ENCODE results near the gene AJM1. TPM values are rescaled to one million over a fixed set of nuclear protein-coding genes. Genes with fewer than 3 reads are reported as not detected.
"Not testable (repeated sequence)": the region's sequence is repeated elsewhere in the genome, so short reads cannot be mapped to it uniquely, and the experiment has no call there.

AJM1 gene
- total and polyA plus RNA-seq, 7 donors: 1.3 to 4.9 (median 2.0) TPM

GRCh38 chr9:136863623-136864273, 21.5 kb downstream of the AJM1 start:
- H3K27me3 ChIP-seq (ENCODE audit: insufficient read depth in 3 of 3, low read length in 2 of 3): no peaks in the 10 kb centered on the region
- WGBS, 3 donors: 74 to 79% (median 78%) methylated on average over 12 of the region's 12 CpGs
- intact Hi-C loops (cut with DNase I): no loop called here
- H3K4me3 ChIP-seq: no peak overlapping the region
- H3K27ac ChIP-seq: no peak overlapping the region
- H3K4me1 ChIP-seq: peaks cover 28% of the 10 kb centered on the region
- ATAC-seq (no peak), DNase-seq (no peak)
- no peak for TF ChIP-seq CTCF (IDR thresholded peaks at IDR 0.05)
- no peaks in the 10 kb centered on the region for H3K9me3 ChIP-seq
- H3K36me3 ChIP-seq (ENCODE audit: insufficient read depth in 1 of 2, low read depth in 1 of 2): peaks cover 5 to 47% of the 10 kb centered on the region in 2 donors

GRCh38 chr9:136865041-136865767, 22.9 kb downstream of the AJM1 start:
- intact Hi-C loops (cut with DNase I): loop anchor here in 1 of 2 donors (5.0 kb wide), 2 partner anchors 62 to 77 kb away; partner anchors contain the start of gene FBXW5
- ATAC-seq (peak in 2 of 4 donors; percentile 1 to 2), DNase-seq (no peak)
- no peaks in the 10 kb centered on the region for H3K9me3 ChIP-seq
- no peaks in the 10 kb centered on the region for H3K27me3 ChIP-seq (ENCODE audit: insufficient read depth in 3 of 3, low read length in 2 of 3)
- H3K27ac ChIP-seq: peak overlapping the region; percentile 96
- peak overlapping the region; percentile 89 for H3K4me3 ChIP-seq
- peaks cover 21% of the 10 kb centered on the region for H3K4me1 ChIP-seq
- no peak for TF ChIP-seq CTCF (IDR thresholded peaks at IDR 0.05)
- WGBS, 3 donors: 49 to 60% (median 54%) methylated on average over 9 to 11 of the region's 11 CpGs
- peaks cover 5 to 47% of the 10 kb centered on the region in 2 donors for H3K36me3 ChIP-seq (ENCODE audit: insufficient read depth in 1 of 2, low read depth in 1 of 2)

DNA sequence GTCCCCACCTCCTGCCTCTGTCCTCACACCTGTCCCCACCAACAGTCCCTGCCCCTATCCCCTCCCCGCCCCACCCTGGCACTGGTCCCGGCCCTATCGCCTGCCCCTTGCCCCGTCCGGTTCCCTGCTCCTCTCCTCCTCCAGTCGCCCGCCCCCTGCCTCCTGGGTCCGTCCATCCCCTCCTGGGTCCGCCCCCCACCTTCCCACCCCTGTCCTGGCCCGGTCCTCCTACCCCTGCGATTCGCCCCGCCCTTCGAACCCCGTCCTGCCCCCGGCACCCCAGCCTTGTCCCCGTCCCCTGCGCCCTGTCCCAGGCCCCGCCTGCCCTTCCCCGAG, 23.5 kb downstream of the AJM1 start:
- intact Hi-C loops (cut with DNase I): loop anchor here in 1 of 2 donors (5.0 kb wide), 2 partner anchors 62 to 77 kb away; partner anchors contain the start of gene FBXW5
- DNase-seq (peak; percentile 44 to 71), ATAC-seq (peak in 2 of 4 donors; percentile 37 to 46)
- peaks cover 5 to 42% of the 10 kb centered on the region in 2 donors for H3K36me3 ChIP-seq (ENCODE audit: insufficient read depth in 1 of 2, low read depth in 1 of 2)
- peak overlapping the region; percentile 96 for H3K27ac ChIP-seq
- TF ChIP-seq CTCF (IDR thresholded peaks at IDR 0.05): no peak
- H3K27me3 ChIP-seq (ENCODE audit: insufficient read depth in 3 of 3, low read length in 2 of 3): no peaks in the 10 kb centered on the region
- WGBS, 3 donors: 0 to 4% (median 2%) methylated on average over 17 to 20 of the region's 20 CpGs
- peaks cover 21% of the 10 kb centered on the region for H3K4me1 ChIP-seq
- H3K4me3 ChIP-seq: peak overlapping the region; percentile 89
- no peaks in the 10 kb centered on the region for H3K9me3 ChIP-seq

DNA sequence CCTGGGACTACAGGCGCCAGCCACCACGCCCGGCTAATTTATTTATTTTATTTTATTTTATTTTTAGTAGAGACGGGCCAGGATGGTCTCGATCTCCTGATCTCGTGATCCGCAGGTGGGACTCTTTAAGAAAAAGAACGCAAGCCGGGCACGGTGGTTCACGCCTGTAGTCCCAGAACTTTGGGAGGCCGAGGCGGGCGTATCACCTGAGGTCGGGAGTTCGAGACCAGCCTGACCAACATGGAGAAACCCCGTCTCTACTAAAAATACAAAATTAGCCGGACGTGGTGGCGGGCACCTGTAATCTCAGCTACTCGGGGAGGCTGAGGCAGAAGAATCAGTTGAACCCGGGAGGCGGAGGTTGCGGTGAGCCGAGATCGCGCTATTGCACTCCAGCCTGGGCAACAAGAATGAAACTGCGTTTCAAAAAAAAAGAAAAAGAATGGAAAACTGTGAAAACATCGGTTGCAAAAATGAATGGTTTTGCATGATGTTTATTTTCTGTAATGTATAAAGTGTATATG, 24.7 kb downstream of the AJM1 start:
- intact Hi-C loops (cut with DNase I): loop anchor here in 1 of 2 donors (5.0 kb wide), 2 partner anchors 60 to 75 kb away; partner anchors contain the start of gene FBXW5
- H3K9me3 ChIP-seq; DNase-seq; H3K27me3 ChIP-seq (ENCODE audit: insufficient read depth in 3 of 3, low read length in 2 of 3); ATAC-seq: not testable (repeated sequence)
- 78 to 84% (median 80%) methylated on average over 29 of the region's 29 CpGs for WGBS, 3 donors
- peak overlapping the region; percentile 89 for H3K4me3 ChIP-seq
- peaks cover 5 to 29% of the 10 kb centered on the region in 2 donors for H3K36me3 ChIP-seq (ENCODE audit: insufficient read depth in 1 of 2, low read depth in 1 of 2)
- H3K27ac ChIP-seq: peak overlapping the region; percentile 96
- H3K4me1 ChIP-seq: peaks cover 21% of the 10 kb centered on the region

GRCh38 chr9:136867480-136867879, 25.2 kb downstream of the AJM1 start:
- peaks cover 5 to 24% of the 10 kb centered on the region in 2 donors for H3K36me3 ChIP-seq (ENCODE audit: insufficient read depth in 1 of 2, low read depth in 1 of 2)
- peak overlapping the region; percentile 89 for H3K4me3 ChIP-seq
- DNase-seq (no peak), ATAC-seq (no peak)
- intact Hi-C loops (cut with DNase I): loop anchor here in 1 of 2 donors (5.0 kb wide), 2 partner anchors 60 to 75 kb away; partner anchors contain the start of gene FBXW5
- H3K27ac ChIP-seq: no peak overlapping the region
- no peaks in the 10 kb centered on the region for H3K27me3 ChIP-seq (ENCODE audit: insufficient read depth in 3 of 3, low read length in 2 of 3)
- H3K9me3 ChIP-seq: no peaks in the 10 kb centered on the region
- TF ChIP-seq CTCF (IDR thresholded peaks at IDR 0.05): no peak
- 97 to 98% (median 98%) methylated on average over 18 of the region's 18 CpGs for WGBS, 3 donors
- peaks cover 21% of the 10 kb centered on the region for H3K4me1 ChIP-seq
